Bone marrow (tissue), 2 donors: ENCODE results near the gene OOSP2.
"Not testable (repeated sequence)": the region's sequence is repeated elsewhere in the genome, so short reads cannot be mapped to it uniquely, and the experiment has no call there.

Source experiments
- DNase-seq, 2 donors: peaks; one replicate each; lab custom pipeline; 2025; lab: John Stamatoyannopoulos, UW

OOSP2 gene

GRCh38 chr11:60040109-60040508, at the start of gene OOSP2:
Gene OOSP2, plus strand, starts transcription at chr11:60040409. Its CDS starts 51 bp downstream, at chr11:60040460.
- DNase-seq = no peak

- no peak for DNase-seq
Observed at GRCh38 chr11:59990421-59990820, 49.8 kb upstream of the OOSP2 start.

GRCh38 chr11:59992425-59992824, 47.8 kb upstream of the OOSP2 start:
- no peak for DNase-seq

GRCh38 chr11:59997800-59998199, 42.4 kb upstream of the OOSP2 start:
- DNase-seq = no peak

- DNase-seq = no peak
Observed at GRCh38 chr11:59999691-60000090, 40.5 kb upstream of the OOSP2 start.

- DNase-seq = no peak
Observed at GRCh38 chr11:60003729-60004128, 36.5 kb upstream of the OOSP2 start.

- DNase-seq = no peak
Observed at GRCh38 chr11:60005360-60005759, 34.8 kb upstream of the OOSP2 start.

- no peak for DNase-seq
Observed at GRCh38 chr11:60016881-60017280, 23.3 kb upstream of the OOSP2 start, which contains the start of gene OOSP4B. Gene OOSP4B, plus strand, starts transcription at chr11:60017181.

- no peak for DNase-seq
Observed at GRCh38 chr11:60018058-60018457, 22.2 kb upstream of the OOSP2 start.

- not testable (repeated sequence) for DNase-seq
Observed at GRCh38 chr11:60020376-60020775, 19.8 kb upstream of the OOSP2 start.

GRCh38 chr11:60029015-60029632, 11.1 kb upstream of the OOSP2 start:
- DNase-seq = no peak

- not testable (repeated sequence) for DNase-seq
Observed at GRCh38 chr11:60050422-60050821, 10.2 kb downstream of the OOSP2 start.

- DNase-seq = not testable (repeated sequence)
Observed at GRCh38 chr11:60050839-60051238, 10.6 kb downstream of the OOSP2 start.

- DNase-seq = no peak
Observed at GRCh38 chr11:60056349-60056969, 16.2 kb downstream of the OOSP2 start, which contains the start of gene MS4A3. Gene MS4A3, plus strand, starts transcription at chr11:60056665. Its CDS starts 4,496 bp downstream, at chr11:60061161.

GRCh38 chr11:60059052-60059451, 18.8 kb downstream of the OOSP2 start:
- DNase-seq = no peak

GRCh38 chr11:60059521-60060240, 19.5 kb downstream of the OOSP2 start:
- DNase-seq = no peak

GRCh38 chr11:60064111-60064510, 23.9 kb downstream of the OOSP2 start:
- peak in 1 of 2 donors; percentile 16 for DNase-seq

- no peak for DNase-seq
Observed at GRCh38 chr11:60065801-60066200, 25.6 kb downstream of the OOSP2 start.

- no peak for DNase-seq
Observed at GRCh38 chr11:60069450-60069849, 29.2 kb downstream of the OOSP2 start.

GRCh38 chr11:60071644-60072043, 31.4 kb downstream of the OOSP2 start:
- DNase-seq = not testable (repeated sequence)

- no peak for DNase-seq
Observed at GRCh38 chr11:60077216-60077817, 37.1 kb downstream of the OOSP2 start.

GRCh38 chr11:60077981-60078380, 37.8 kb downstream of the OOSP2 start:
- no peak for DNase-seq

- DNase-seq = no peak
Observed at GRCh38 chr11:60078745-60079144, 38.5 kb downstream of the OOSP2 start.
